Central memory CD8-positive, alpha-beta T cell (primary cell): ENCODE measurements around the gene ALKBH2.

Experiments used
- ATAC-seq: fragments of 150-1000 bp; cut with Tn5 transposase; replicated peaks from 2 replicates; pipeline ENCODE4 v1.10.0; 2022; ENCODE audit warnings: mild to moderate bottlenecking, moderate FRiP score, moderate number of reproducible peaks; ENCODE audit not compliant: poor library complexity, severe bottlenecking; ENCODE audit errors: extremely low read depth
- DNase-seq, 2 donors: peaks; one replicate each; pipeline ENCODE4 v3.0.0; 2021; ENCODE audit warnings: low spot score in 2 of 2
- H3K27ac Mint-ChIP-seq: one replicate; pipeline ENCODE4 v1.8.0; 2022; ENCODE audit warnings: low read depth, mild to moderate bottlenecking, moderate library complexity, mixed read lengths
- H3K27me3 Mint-ChIP-seq: one replicate; pipeline ENCODE4 v1.8.0; 2022; ENCODE audit warnings: mixed read lengths
- H3K36me3 Mint-ChIP-seq: one replicate; pipeline ENCODE4 v1.8.0; 2022; ENCODE audit warnings: mild to moderate bottlenecking, moderate library complexity, mixed read lengths; ENCODE audit not compliant: insufficient read depth
- H3K4me1 Mint-ChIP-seq: one replicate; pipeline ENCODE4 v1.8.0; 2022; ENCODE audit warnings: mixed read lengths
- H3K4me3 Mint-ChIP-seq: one replicate; pipeline ENCODE4 v1.8.0; 2022; ENCODE audit warnings: mild to moderate bottlenecking, moderate library complexity, mixed read lengths
- H3K9me3 Mint-ChIP-seq: one replicate; pipeline ENCODE4 v1.8.0; 2022; ENCODE audit warnings: mixed read lengths

ALKBH2 gene

DNA sequence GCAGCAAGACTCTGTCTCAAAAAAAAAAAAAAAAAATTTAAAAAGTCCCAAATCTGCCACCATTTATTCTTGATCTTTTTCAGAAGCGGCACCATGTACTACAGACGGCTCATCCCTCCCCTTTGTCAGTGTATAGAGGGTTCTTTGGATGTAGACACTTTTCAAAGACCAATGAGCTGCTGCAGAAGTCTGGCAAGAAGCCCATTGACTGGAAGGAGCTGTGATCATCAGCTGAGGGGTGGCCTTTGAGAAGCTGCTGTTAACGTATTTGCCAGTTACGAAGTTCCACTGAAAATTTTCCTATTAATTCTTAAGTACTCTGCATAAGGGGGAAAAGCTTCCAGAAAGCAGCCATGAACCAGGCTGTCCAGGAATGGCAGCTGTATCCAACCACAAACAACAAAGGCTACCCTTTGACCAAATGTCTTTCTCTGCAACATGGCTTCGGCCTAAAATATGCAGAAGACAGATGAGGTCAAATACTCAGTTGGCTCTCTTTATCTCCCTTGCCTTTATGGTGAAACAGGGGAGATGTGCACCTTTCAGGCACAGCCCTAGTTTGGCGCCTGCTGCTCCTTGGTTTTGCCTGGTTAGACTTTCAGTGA, 16.6 kb upstream of the ALKBH2 start:
- ATAC-seq, result no peak
- H3K27me3 Mint-ChIP-seq, result no peaks in the 10 kb centered on the region
- H3K4me1 Mint-ChIP-seq, result peaks cover 10% of the 10 kb centered on the region
- H3K4me3 Mint-ChIP-seq, result no peak overlapping the region
- peak overlapping the region; percentile 44 for H3K27ac Mint-ChIP-seq
- H3K36me3 Mint-ChIP-seq, result peaks cover 25% of the 10 kb centered on the region
- DNase-seq, result no peak
- H3K9me3 Mint-ChIP-seq, result no peaks in the 10 kb centered on the region

DNA sequence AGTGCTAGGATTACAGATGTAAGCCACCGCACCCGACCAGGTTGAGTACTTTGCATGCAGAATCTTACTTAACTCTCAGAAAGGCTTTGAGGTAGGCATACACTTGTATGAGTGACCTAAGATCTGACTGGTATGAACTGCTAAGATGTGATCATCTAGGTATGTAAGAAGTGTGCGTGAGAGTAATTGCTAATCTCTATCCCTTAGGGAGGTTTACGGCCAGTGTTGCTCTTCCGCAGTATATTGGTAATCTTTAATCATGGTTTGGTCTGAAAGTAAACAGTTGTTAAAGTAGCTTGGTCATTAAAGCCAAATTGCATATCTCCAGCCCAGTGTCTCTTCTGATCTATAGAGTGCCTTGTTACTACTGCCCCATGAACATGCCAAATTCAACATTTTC, 11.9 kb upstream of the ALKBH2 start:
- H3K4me1 Mint-ChIP-seq, result peaks cover 7% of the 10 kb centered on the region
- no peak for ATAC-seq
- no peak for DNase-seq
- H3K27ac Mint-ChIP-seq, result no peak overlapping the region
- H3K27me3 Mint-ChIP-seq, result no peaks in the 10 kb centered on the region
- peaks cover 36% of the 10 kb centered on the region for H3K36me3 Mint-ChIP-seq
- H3K4me3 Mint-ChIP-seq, result no peak overlapping the region
- no peaks in the 10 kb centered on the region for H3K9me3 Mint-ChIP-seq

DNA sequence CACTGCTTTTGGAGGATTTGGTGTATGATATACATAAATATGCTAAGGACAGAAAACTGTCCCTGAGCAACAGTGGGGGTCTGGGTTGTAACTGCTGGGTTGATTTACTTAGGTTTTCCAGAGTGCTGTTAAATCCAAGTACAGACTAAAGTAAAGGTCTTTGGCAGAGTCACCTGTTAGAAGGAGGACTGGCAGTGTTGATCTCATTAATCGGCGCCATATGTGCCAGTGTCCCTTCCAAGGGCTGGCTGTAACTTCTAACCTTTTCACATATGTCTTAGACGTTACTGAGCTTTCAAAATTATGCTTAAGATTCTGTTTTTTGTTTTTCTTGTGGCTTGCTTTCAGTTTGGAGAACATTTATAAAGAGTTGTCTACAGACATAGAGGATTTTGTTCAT, 9.2 kb upstream of the ALKBH2 start:
- ATAC-seq (no peak), DNase-seq (no peak)
- H3K27me3 Mint-ChIP-seq, result no peaks in the 10 kb centered on the region
- H3K4me1 Mint-ChIP-seq, result peaks cover 33% of the 10 kb centered on the region
- H3K36me3 Mint-ChIP-seq, result peaks cover 36% of the 10 kb centered on the region
- no peak overlapping the region for H3K27ac Mint-ChIP-seq
- no peaks in the 10 kb centered on the region for H3K9me3 Mint-ChIP-seq
- no peak overlapping the region for H3K4me3 Mint-ChIP-seq

DNA sequence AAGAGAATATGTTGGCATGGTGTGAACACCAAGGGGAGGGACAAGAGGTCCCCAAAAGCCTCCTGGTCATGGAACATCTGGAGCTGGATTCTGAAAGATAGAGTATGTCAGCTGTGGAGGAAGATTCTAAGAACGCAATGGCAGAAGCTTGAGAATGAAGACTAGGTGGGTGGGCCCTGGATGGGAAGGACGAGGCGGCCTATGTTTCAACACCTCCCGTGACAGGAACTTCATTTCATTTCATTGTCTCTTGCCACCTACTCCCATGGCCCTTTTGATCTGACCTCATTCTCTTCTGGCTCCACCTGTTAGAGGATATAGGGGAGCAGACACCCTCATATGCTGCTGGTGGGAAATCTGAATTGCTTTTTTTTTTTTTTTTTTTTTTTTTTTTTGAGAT, 7.5 kb upstream of the ALKBH2 start:
- Mint-ChIP-seq H3K27me3 (no peaks in the 10 kb centered on the region), H3K4me1 (peaks cover 33% of the 10 kb centered on the region), H3K36me3 (peaks cover 30% of the 10 kb centered on the region), H3K9me3 (no peaks in the 10 kb centered on the region), H3K27ac (no peak overlapping the region), H3K4me3 (no peak overlapping the region)
- DNase-seq, result no peak
- ATAC-seq, result no peak

DNA sequence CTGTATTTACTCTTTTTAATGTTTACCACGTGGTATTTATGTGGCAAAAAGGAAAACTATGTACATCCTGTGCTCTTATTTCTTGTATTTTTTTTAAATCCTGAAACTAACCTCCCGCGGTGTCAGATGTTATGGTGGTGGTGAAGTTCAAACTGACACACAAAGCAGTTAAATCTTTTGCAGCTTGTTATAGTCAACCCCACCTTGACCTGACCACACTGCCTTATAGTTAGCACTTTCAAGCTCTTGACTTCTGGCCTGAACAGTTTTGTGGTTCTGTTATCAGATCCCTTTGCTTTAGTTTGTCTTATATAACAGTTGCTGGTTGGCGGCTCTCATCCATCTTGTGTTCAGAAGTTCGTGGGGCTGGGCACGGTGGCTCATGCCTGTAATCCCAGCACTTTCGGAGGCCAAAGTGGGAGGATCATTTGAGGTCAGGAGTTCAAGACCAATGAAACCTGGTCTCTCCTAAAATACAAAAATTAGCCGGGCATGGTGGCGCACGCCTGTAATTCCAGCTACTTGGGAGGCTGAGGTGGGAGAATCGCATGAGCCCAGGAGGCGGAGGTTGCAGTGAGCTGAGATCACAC, 6.3 kb upstream of the ALKBH2 start:
- Mint-ChIP-seq H3K4me3 (peak overlapping the region; percentile 84), H3K27me3 (no peaks in the 10 kb centered on the region), H3K9me3 (no peaks in the 10 kb centered on the region), H3K4me1 (peaks cover 33% of the 10 kb centered on the region), H3K27ac (peak overlapping the region; percentile 61), H3K36me3 (peaks cover 23% of the 10 kb centered on the region)
- ATAC-seq (no peak), DNase-seq (no peak)

DNA sequence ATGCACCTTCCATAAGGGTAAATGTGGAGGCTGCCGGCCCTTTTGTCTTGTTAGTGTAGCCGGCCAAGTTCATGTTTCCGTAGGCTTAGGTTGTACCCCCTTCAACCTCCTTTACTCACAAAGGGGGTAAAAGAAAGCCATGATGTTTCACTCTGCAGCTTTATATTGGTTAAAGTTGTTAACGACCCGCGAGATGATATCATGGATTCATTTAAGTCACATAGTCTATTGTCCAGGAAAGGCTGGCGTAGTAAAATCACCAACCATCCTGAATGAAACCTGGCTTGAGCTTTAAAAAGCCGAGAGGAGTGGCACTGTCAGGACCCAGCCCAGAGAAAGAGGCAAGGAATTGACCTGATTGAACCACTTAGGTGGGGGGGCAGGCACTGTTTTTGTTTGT, 5.4 kb upstream of the ALKBH2 start:
- Mint-ChIP-seq H3K27ac (peak overlapping the region; percentile 61), H3K36me3 (peaks cover 19% of the 10 kb centered on the region), H3K9me3 (no peaks in the 10 kb centered on the region), H3K27me3 (no peaks in the 10 kb centered on the region), H3K4me3 (peak overlapping the region; percentile 84), H3K4me1 (peaks cover 42% of the 10 kb centered on the region)
- DNase-seq (no peak), ATAC-seq (no peak)

DNA sequence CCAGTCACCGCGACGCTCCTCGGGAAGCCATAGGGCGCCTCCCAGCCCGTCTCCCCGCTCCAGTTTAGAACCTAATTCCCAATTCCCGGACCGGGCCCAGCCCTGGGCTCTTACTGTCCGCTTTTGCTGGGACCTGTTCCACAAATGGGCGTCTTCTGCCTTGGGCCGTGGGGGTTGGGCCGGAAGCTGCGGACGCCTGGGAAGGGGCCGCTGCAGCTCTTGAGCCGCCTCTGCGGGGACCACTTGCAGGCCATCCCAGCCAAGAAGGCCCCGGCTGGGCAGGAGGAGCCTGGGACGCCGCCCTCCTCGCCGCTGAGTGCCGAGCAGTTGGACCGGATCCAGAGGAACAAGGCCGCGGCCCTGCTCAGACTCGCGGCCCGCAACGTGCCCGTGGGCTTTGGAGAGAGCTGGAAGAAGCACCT, 4.9 kb upstream of the ALKBH2 start:
- ATAC-seq (peak; percentile 16), DNase-seq (peak in 1 of 2 donors; percentile 21)
- peaks cover 23% of the 10 kb centered on the region for H3K36me3 Mint-ChIP-seq
- peaks cover 47% of the 10 kb centered on the region for H3K4me1 Mint-ChIP-seq
- peak overlapping the region; percentile 61 for H3K27ac Mint-ChIP-seq
- H3K4me3 Mint-ChIP-seq, result peak overlapping the region; percentile 84
- H3K27me3 Mint-ChIP-seq, result no peaks in the 10 kb centered on the region
- no peaks in the 10 kb centered on the region for H3K9me3 Mint-ChIP-seq

DNA sequence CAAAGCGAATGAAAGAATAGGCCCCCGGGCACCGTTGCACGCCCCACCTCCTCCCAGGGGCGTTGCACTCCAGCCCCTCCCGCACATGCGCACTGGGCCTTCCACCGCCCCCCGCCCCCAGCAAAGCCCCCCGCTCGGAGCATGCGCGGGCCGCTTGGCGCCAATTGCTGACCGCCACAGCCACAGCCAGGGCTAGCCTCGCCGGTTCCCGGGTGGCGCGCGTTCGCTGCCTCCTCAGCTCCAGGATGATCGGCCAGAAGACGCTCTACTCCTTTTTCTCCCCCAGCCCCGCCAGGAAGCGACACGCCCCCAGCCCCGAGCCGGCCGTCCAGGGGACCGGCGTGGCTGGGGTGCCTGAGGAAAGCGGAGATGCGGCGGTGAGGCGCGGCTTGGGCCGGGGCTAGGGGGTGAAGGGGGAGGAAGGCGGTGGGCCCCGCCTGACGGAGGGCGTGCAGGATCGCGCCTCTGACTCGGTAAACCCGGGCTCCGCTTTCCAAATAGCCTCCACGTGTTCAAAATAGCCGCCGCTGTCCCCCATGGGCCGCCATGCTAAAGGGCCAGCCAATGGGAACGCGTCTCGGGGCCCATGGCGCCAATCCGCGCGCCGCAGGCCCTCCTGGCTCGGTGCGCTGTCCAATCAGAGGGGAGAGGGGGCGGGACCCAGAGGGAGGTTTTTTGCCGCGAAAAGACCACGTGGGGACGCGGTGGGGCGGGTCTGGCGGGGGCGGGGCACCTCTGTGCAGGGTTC, 4.3 kb upstream of the ALKBH2 start, which contains the start of gene UNG:
UNG (plus strand) TSS at position 163 of the 748 bp plus-strand sequence; CDS start at position 246, 83 bp downstream.
- Mint-ChIP-seq H3K4me1 (peaks cover 53% of the 10 kb centered on the region), H3K9me3 (no peaks in the 10 kb centered on the region), H3K27me3 (no peaks in the 10 kb centered on the region), H3K27ac (peak within 1 kb of the TSS; percentile 61), H3K36me3 (peaks cover 22% of the 10 kb centered on the region), H3K4me3 (peak within 1 kb of the TSS; percentile 84)
- ATAC-seq (peak; percentile 83), DNase-seq (peak; percentile 92 to 93)

DNA sequence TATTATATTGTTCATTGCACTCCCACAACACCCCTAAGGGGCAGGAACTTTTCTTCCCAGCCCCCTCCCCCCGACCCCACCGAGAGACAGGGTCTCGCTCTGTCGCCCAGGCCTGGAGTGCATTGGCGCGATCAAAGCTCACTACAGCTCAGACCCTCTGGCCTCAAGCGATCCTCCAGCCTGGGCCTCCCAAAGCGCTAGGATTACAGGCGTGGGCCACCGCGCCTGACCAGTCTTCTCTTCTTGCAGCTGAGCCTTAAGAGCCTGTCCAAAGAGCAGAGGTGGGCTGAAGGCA, 3.8 kb upstream of the ALKBH2 start:
- Mint-ChIP-seq H3K36me3 (peaks cover 19% of the 10 kb centered on the region), H3K4me3 (peak overlapping the region; percentile 84), H3K4me1 (peaks cover 58% of the 10 kb centered on the region), H3K27me3 (no peaks in the 10 kb centered on the region), H3K27ac (no peak overlapping the region), H3K9me3 (no peaks in the 10 kb centered on the region)
- ATAC-seq, result no peak
- no peak for DNase-seq

DNA sequence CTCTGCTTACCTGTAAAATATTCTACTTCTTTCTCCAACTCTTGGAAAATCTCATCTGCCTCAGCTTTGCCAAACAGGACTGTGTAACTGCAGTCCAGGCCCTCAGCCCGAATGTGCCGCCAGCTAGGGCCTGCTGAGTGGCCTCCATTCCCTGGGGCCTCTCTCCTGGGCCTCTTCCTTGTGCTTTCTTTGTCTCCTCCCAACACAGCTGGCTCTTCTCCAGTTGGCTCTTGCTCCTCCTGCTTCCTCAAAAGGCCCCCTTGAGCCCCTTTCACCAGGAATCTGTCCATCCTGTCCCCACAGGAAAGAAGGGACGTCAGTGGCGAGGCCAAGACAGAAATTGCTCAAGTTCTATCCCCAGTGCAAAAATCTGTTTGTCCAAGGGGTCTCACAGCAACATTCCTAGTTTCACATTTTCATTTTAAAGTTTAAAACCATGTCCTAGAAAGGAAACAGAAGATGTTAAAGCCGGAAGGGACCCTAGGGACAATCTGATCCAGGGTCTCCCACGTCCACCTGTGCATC, 713 bp downstream of the ALKBH2 start:
- Mint-ChIP-seq H3K27me3 (no peaks in the 10 kb centered on the region), H3K27ac (peak overlapping the region; percentile 87), H3K4me3 (peak overlapping the region; percentile 81), H3K9me3 (no peaks in the 10 kb centered on the region), H3K36me3 (peaks cover 17% of the 10 kb centered on the region), H3K4me1 (peaks cover 26% of the 10 kb centered on the region)
- no peak for DNase-seq
- ATAC-seq, result no peak

DNA sequence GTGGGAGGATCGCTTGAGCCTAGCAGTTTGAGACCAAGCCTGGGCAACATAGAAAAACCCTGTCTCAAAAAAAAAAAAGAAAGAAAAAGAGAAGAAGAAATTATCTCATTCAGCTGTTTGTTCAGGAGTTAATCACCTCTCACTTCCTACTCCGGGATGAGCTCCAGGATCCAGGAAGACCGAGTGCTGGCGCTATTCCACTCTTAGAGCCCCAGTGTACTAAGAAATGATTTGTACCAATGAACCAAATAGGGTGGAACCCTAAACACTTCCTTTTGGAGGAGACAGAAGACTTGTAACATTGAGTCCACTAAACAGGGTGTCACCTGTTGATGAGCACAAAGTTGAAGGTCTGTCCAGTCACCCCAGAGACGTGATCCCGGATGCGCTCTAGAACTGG, 3.6 kb downstream of the ALKBH2 start:
- Mint-ChIP-seq H3K4me3 (no peak overlapping the region), H3K9me3 (no peaks in the 10 kb centered on the region), H3K27me3 (no peaks in the 10 kb centered on the region), H3K27ac (no peak overlapping the region), H3K36me3 (peaks cover 25% of the 10 kb centered on the region), H3K4me1 (peaks cover 26% of the 10 kb centered on the region)
- ATAC-seq, result no peak
- DNase-seq, result no peak

DNA sequence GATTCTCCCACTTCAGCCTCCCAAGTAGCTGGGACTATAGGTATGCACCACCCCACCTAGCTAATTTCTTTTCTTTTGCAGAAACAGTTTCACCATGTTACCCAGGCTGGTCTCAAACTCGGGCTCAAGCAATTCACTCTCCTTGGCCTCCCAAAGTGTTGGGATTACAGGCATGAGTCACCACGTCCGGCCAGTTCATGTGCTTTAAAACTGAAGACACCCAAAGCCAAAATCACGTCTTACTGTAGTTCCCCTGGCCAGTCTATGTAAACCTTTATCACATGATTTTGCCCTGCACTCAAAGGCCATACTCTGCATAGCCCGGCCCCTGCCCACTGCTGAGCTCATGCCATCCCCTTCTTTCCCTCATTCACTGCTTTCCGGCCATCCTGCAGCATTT, 4.5 kb downstream of the ALKBH2 start:
- Mint-ChIP-seq H3K27ac (no peak overlapping the region), H3K27me3 (no peaks in the 10 kb centered on the region), H3K4me1 (peaks cover 18% of the 10 kb centered on the region), H3K9me3 (no peaks in the 10 kb centered on the region), H3K4me3 (no peak overlapping the region), H3K36me3 (peaks cover 26% of the 10 kb centered on the region)
- DNase-seq, result no peak
- no peak for ATAC-seq

DNA sequence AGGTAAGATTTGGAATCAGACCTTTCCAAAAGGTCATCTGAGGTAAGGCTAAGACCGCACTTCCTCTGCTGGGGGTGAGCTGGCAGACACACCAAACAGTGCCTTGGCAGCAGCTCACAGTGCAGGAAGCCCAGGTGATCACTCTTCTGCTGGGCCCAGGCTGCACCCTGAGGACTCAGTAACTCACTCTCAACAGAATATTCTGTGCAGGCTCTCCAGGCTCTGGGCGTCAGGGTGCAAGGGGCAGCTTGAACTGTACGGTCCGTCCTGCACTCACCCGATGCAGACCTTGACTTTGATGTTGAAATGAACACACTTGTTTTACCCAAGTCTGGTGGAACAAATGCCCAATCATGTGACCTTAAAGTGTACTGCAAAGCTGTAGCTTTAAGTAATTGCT, 6.0 kb downstream of the ALKBH2 start:
- no peaks in the 10 kb centered on the region for H3K9me3 Mint-ChIP-seq
- H3K4me1 Mint-ChIP-seq, result peaks cover 3% of the 10 kb centered on the region
- ATAC-seq, result no peak
- peaks cover 30% of the 10 kb centered on the region for H3K36me3 Mint-ChIP-seq
- no peak for DNase-seq
- H3K27me3 Mint-ChIP-seq, result no peaks in the 10 kb centered on the region
- H3K4me3 Mint-ChIP-seq, result no peak overlapping the region
- no peak overlapping the region for H3K27ac Mint-ChIP-seq
